GM12878 (cell line): ENCODE data around the gene SEL1L3. TPM values are rescaled to one million over a fixed set of nuclear protein-coding genes. Genes with fewer than 3 reads are reported as not detected.

Source experiments
- ATAC-seq: fragments of 200-7000 bp; cut with Tn5 transposase; 3 replicates; pipeline ENCODE4 v1.9.1; 2020; ENCODE audit warnings: mild to moderate bottlenecking, moderate library complexity
- BruUV-seq: library from RNA; stranded (reverse); fragments of 400-500 nt; replicated peaks from 2 replicates; lab custom pipeline; 2021; lab: Mats Ljungman, UMichigan
- CTCF ChIA-PET: fragments of 300-600 bp; sonication (Branson Sonifier 250); formaldehyde crosslinking; extraction: SDS; loops from one replicate; lab custom pipeline; 2021; ENCODE audit warnings: inconsistent platforms; lab: Yijun Ruan, JAX
- POLR2A ChIA-PET: fragments of 350-600 bp; formaldehyde crosslinking; extraction: SDS; loops from one replicate; lab custom pipeline; 2021; ENCODE audit warnings: inconsistent platforms; lab: Charles Lee
- RAD21 ChIA-PET: fragments of 300-600 bp; sonication (Branson Sonifier 250); formaldehyde crosslinking; loops from one replicate; lab custom pipeline; 2023; ENCODE audit warnings: antibody characterized with exemption; ENCODE audit not compliant: unreplicated experiment; lab: Charles Lee
- SMC1A ChIA-PET: fragments of 300-600 bp; sonication (Branson Sonifier 250); formaldehyde crosslinking; loops from one replicate; lab custom pipeline; 2023; ENCODE audit not compliant: unreplicated experiment, uncharacterized antibody; lab: Charles Lee
- DNase-seq: peaks from one replicate; pipeline ENCODE4 v3.0.0-alpha.2; 2011; ENCODE audit warnings: low read depth, low spot score
- FAIRE-seq: peaks from 3 replicates; lab custom pipeline; 2011; peaks lifted over from hg19 to GRCh38; lab: Jason Lieb, UNC
- H2AFZ ChIP-seq: 2 replicates; pipeline ENCODE4 v1.6.0; 2011; ENCODE audit warnings: low read depth, low read length, control low read depth; ENCODE audit not compliant: control insufficient read depth
- H3K27ac ChIP-seq: 2 replicates; pipeline ENCODE4 v1.5.1; 2011; ENCODE audit warnings: control low read depth; ENCODE audit not compliant: control insufficient read depth, insufficient read depth
- H3K27me3 ChIP-seq, 2 experiments: replicated peaks in 1 of 2; 2 replicates each; pipeline versions ENCODE4 v1.6.0 to v1.6.1; 2011; ENCODE audit warnings: low read length in 1 of 2; ENCODE audit not compliant: control insufficient read depth in 2 of 2, insufficient read depth in 2 of 2
- H3K36me3 ChIP-seq, 2 experiments: 2 replicates each; pipeline ENCODE4 v1.5.1; 2011; ENCODE audit warnings: low read length in 1 of 2; ENCODE audit not compliant: control insufficient read depth in 2 of 2, insufficient read depth in 2 of 2
- H3K4me1 ChIP-seq: 2 replicates; pipeline ENCODE4 v1.6.1; 2011; ENCODE audit warnings: mild to moderate bottlenecking, low read length, moderate library complexity, mixed read lengths; ENCODE audit not compliant: control insufficient read depth, insufficient read depth
- H3K4me2 ChIP-seq: 2 replicates; pipeline ENCODE4 v1.6.0; 2011; ENCODE audit warnings: control low read depth; ENCODE audit not compliant: control insufficient read depth, insufficient read depth
- H3K4me3 ChIP-seq: fragments of 200-600 bp; sonication (generic); 2 replicates; pipeline ENCODE4 v1.5.1; 2016
- H3K79me2 ChIP-seq: 2 replicates; pipeline ENCODE4 v1.6.0; 2011; ENCODE audit warnings: low read length; ENCODE audit not compliant: control insufficient read depth, insufficient read depth
- H3K9ac ChIP-seq: 2 replicates; pipeline ENCODE4 v1.8.0; 2011; ENCODE audit warnings: low read length, control low read depth, mixed read lengths; ENCODE audit not compliant: control insufficient read depth, insufficient read depth
- H3K9me3 ChIP-seq: replicated peaks from 3 replicates; pipeline ENCODE4 v1.5.1; 2011; ENCODE audit warnings: mild to moderate bottlenecking, low read length; ENCODE audit not compliant: control insufficient read depth, insufficient read depth
- H4K20me1 ChIP-seq: 2 replicates; pipeline ENCODE4 v1.6.0; 2011; ENCODE audit not compliant: control insufficient read depth, insufficient read depth
- MYC ChIP-seq: IDR thresholded peaks from 2 replicates; pipeline ENCODE4 v1.6.1; 2011; ENCODE audit warnings: mild to moderate bottlenecking, low read length, moderate library complexity, inconsistent platforms; ENCODE audit not compliant: insufficient read depth, insufficient replicate concordance, insufficient read length, severe bottlenecking
- NR2C2 ChIP-seq: IDR thresholded peaks from 2 replicates; pipeline ENCODE4 v1.6.1; 2011; ENCODE audit warnings: borderline replicate concordance, low read depth; ENCODE audit not compliant: control insufficient read depth, insufficient read length
- RAD21 ChIP-seq: IDR thresholded peaks from 2 replicates; pipeline ENCODE4 v1.6.1; 2011; ENCODE audit warnings: mild to moderate bottlenecking, low read depth, low read length, moderate library complexity; ENCODE audit not compliant: insufficient read depth
- ZBED1 ChIP-seq: IDR thresholded peaks from 2 replicates; pipeline ENCODE4 v1.6.1; 2016; ENCODE audit warnings: borderline replicate concordance
- ZZZ3 ChIP-seq: IDR thresholded peaks from 2 replicates; pipeline ENCODE4 v1.6.1; 2011; ENCODE audit warnings: low read depth; ENCODE audit not compliant: control insufficient read depth, insufficient read length
- WGBS: methylation state at CpG from one replicate; pipeline ENCODE4 v1.1.6; 2016; ENCODE audit warnings: low lambda C conversion rate; ENCODE audit not compliant: insufficient replicate concordance, insufficient coverage; ENCODE audit errors: missing lambda C conversion rate; 5-methylcytosine and 5-hydroxymethylcytosine counted together
- in situ Hi-C: fragments of 300-500 bp; cut with MboI; formaldehyde crosslinking; loops from 9 replicates; pipeline ENCODE4 v1.14.3; 2018; ENCODE audit warnings: mixed read lengths
- intact Hi-C: fragments of 100-400 bp; cut with micrococcal nuclease; formaldehyde crosslinking; loops from one replicate; pipeline ENCODE4 v1.14.2; 2022; ENCODE audit not compliant: unreplicated experiment
- polyA plus RNA-seq, 11 experiments: library from polyadenylated mRNA; depleted of rRNA in 4 of 11; unstranded in 6 of 11; stranded (reverse) in 5 of 11; fragments of >200 nt; fragmentation: Nextera tagmentation in 4 of 11; fragmentation: Illumina TruSeq in 1 of 11; extraction: Ambion mirVana in 4 of 11; extraction: Trizol in 1 of 11; gene quantifications; 1 replicate in 1 of 11; 2 replicates in 10 of 11; pipeline versions ENCODE4 v1.2.1 to v1.2.3, GENCODE V29; 2011 to 2016; ENCODE audit warnings: inconsistent platforms in 2 of 11, missing spikeins in 2 of 11, low read depth in 1 of 11
- total RNA-seq, 4 experiments: library from RNA; depleted of rRNA in 3 of 4; stranded (reverse); fragments of >200 nt in 3 of 4; fragmentation: Illumina TruSeq in 1 of 4; extraction: Trizol in 1 of 4; gene quantifications; 2 replicates each; pipeline versions ENCODE4 v1.2.1 to v1.2.3, GENCODE V29; 2013 to 2021

The SEL1L3 gene
- total and polyA plus RNA-seq, 10 of the 15 experiments (the other 5 are each of a cell fraction or from before 2014, with no cell fraction given): 20.4 to 82.2 (median 47.3) TPM

GRCh38 chr4:25803720-25804225 lies 59.0 kb downstream of the SEL1L3 start:
- WGBS: 98% methylated on average over 3 of the region's 3 CpGs
- ChIA-PET CTCF (no interaction called here), SMC1A (interaction anchor here (0.5 to 0.9 kb wide), 2 partner anchors 27 to 1996 kb away, joined by 3 to 4 read pairs; no protein-coding TSS in a partner anchor), RAD21 (no interaction called here), POLR2A (no interaction called here)
- no peaks in the 10 kb centered on the region for H3K9me3 ChIP-seq
- H3K27ac ChIP-seq: no peak overlapping the region
- no peak overlapping the region for H3K4me2 ChIP-seq
- H3K27me3 ChIP-seq: no peaks in the 10 kb centered on the region
- DNase-seq (no peak), FAIRE-seq (no peak), ATAC-seq (no peak)
- no peak overlapping the region for H3K9ac ChIP-seq
- H3K79me2 ChIP-seq: no peaks in the 10 kb centered on the region
- no peaks in the 10 kb centered on the region for H4K20me1 ChIP-seq
- intact Hi-C loops: no loop called here
- no peaks in the 10 kb centered on the region for H3K4me1 ChIP-seq
- in situ Hi-C loops: no loop called here
- H3K4me3 ChIP-seq: no peak overlapping the region
- H3K36me3 ChIP-seq: peaks cover 0 to 16% of the 10 kb centered on the region in 2 experiments; a peak in 2 of 4 replicates
- no TSS peak for BruUV-seq
- H2AFZ ChIP-seq: no peak overlapping the region
- no peak for TF ChIP-seq ZBED1
- TF ChIP-seq NR2C2: no peak
- no peak for TF ChIP-seq ZZZ3

- no peak for TF ChIP-seq RAD21
- no peak for TF ChIP-seq MYC
- H3K27ac ChIP-seq: no peak overlapping the region
- ATAC-seq (no peak), DNase-seq (no peak), FAIRE-seq (no peak)
- in situ Hi-C loops: no loop called here
- H3K27me3 ChIP-seq: no peaks in the 10 kb centered on the region
- H3K4me1 ChIP-seq: no peaks in the 10 kb centered on the region
- ChIA-PET POLR2A (no interaction called here), CTCF (no interaction called here), SMC1A (no interaction called here), RAD21 (no interaction called here)
- no peaks in the 10 kb centered on the region for H3K79me2 ChIP-seq
- peaks cover 0 to 21% of the 10 kb centered on the region in 2 experiments; a peak in 2 of 4 replicates for H3K36me3 ChIP-seq
- H2AFZ ChIP-seq: no peak overlapping the region
- no peaks in the 10 kb centered on the region for H3K9me3 ChIP-seq
- no peaks in the 10 kb centered on the region for H4K20me1 ChIP-seq
- intact Hi-C loops: no loop called here
- no peak overlapping the region for H3K4me3 ChIP-seq
- BruUV-seq: no TSS peak
- no peak overlapping the region for H3K4me2 ChIP-seq
- H3K9ac ChIP-seq: no peak overlapping the region
Measured at GRCh38 chr4:25801594-25801993, 61.2 kb downstream of the SEL1L3 start.
